Stimulated activated CD8-positive, alpha-beta memory T cell treated with anti-CD3 and anti-CD28 coated beads, Interleukin-4, amount 100 ng/mL, for 48 hours (primary cell): Measurements from ENCODE around the gene SLC12A4.

Experiments
- DNase-seq: peaks from one replicate; pipeline ENCODE4 v3.0.0-alpha.2; 2020

The SLC12A4 gene

DNA sequence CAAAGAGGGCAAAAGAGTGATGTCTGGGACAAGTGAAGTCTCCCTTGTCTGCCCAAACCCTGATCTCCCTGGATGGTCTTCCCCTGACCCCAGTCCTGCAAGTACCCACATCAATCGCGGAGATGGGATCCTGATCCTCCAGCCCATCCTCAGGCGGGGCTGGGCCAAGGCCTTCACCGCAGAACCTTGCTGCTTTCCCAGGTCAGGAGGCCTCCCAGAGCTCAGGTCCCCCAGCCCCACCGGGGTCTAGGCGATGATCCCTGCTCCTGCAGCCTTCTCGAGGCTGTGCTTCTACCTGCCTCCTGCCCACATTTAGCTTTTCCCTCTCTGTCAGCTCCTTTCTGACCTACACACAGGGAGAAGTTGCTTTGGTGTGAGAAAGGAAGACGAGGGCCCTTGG is 6.3 kb downstream of the SLC12A4 start:
- no peak for DNase-seq

DNA sequence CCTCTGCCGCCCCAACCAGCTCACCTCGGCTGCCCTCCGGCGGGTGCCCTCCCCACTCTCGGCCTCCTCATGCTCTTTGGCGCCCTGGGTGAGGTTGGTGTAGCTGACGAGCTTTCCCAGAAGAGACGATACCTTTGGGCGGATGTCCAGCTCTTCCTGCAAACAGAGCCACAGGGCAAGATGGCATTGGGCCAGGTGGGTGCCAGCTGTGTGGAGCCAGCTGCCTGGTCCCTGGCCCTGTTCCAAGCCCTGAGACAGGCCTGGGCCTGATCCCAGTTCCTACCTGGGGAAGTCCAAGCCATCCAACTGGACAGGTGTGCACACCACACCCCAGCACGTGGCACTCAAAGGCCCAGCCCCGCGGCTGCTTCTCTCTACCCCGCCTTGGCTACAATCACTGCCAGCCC is 6.9 kb downstream of the SLC12A4 start:
- DNase-seq = no peak

DNA sequence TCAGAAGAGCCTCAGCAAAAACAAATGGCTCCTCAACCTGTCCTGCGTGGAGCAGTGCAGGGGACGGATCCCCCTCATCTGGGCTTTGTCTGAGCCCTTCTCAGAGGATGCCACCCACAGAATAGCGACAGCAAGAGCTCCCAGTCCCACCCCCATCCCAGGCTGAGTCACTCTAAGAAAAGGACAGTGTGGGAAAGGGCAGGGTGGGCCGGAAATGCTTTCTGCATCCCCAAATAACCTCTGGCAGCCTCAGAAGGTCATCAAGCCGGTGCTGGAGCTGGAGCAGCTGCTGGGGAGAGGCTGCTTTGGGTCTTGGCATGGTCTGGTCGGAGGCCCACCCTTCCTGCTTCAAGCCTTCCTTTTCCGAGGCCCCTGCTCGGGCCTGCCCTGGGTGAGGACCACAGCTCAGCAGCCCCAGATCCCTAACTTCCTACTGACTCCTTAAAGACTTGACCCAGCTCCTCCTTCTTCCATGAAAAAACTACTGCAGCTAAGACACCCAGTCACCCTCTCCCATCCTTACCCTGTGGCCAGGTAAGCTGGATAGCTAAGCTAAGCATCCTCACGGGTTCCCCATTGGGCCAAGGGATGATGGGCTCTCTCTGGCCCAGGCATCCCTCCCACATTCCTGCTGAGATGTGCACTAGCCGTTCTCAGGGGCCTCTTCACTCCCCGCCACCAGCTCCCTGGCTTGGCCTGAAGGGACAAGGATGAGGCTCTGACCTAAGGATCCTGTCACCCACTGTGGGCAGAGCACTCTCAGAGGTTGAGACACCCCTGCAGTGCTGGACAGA is 8.7 kb downstream of the SLC12A4 start:
- no peak for DNase-seq

DNA sequence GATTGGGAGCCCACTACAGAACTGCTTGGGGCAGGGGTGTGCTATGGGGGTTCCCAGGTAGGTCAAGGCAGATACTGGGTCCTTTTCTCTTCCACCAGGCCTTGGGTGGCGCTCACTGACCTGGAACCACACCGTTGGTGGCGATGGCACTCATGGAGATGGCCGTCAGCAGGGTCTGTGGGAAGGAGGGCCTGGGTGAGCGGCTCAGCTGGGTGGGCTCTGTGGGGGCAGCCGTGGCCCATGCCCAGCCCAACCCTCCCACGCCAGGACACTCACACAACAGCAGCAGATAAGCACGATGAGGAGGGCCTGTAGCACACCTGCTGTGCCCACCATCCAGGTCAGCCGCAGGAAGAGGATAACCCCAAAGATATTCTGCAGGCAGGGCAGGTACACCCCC is 10.8 kb downstream of the SLC12A4 start:
- DNase-seq = no peak

DNA sequence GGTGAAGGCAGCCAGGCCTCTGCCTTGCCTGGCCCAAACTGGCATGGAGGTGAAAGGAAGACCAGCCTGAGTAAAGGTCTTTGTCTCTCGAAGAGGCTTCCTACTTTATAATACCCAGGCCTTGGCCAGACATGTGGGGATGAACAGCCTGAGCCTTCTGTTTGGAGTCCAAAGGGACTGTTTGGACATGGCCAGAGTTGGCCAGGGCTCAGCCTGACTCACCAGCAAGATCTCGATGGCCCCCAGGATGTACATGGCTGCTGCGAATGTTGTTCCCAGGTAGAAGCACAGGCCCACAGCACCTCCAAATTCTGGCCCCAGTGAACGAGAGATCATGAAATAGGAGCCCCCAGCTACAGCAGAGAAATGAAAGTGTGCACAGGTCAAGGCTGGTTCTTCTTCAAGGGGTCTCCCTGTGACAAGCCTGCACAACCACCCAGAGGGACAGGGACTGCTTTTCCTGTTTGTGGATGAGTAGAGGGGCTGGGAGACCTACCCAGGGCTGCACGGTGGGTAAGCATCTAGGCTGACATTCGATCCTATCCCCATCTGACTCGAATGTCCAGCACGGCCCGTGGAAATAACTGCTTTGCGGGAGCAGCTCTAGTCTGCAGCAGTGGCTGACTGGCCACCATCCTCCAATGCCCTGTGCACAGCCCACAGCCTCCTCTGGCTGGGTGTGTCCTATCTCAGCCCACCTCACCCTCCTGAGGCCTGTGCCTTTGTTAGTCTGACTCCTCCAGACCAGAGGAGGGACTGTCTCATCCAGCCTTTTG is 13.8 kb downstream of the SLC12A4 start:
- no peak for DNase-seq

- no peak for DNase-seq
These were observed 14.6 kb downstream of the SLC12A4 start for GRCh38 chr16:67953641-67954375.

- DNase-seq = no peak
These were observed 17.0 kb downstream of the SLC12A4 start for GRCh38 chr16:67951485-67951884.

DNA sequence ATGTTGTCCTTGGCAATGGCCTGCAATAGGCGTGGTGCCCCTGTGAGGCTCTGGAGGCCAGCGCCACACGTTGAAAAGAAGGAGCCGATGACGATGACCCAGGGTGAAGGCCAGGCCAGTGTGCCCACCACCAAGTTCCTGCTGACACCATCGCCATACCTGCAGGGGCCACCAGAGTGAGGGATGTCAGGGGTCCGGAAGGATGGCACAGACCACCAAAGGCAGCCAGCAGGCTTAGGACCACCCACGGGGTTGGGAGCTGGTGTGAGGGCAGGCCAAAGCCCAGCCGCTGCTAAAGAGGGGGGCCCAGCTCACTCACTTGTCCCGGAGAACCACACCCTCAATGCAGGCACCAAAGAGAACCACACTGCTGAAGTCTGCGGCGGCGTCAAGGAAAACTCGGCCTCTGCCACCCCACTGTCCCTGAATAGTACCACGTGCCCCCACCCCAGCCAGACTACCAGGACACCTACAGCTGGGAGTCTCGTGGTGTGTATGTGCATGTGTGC is 18.0 kb downstream of the SLC12A4 start:
- no peak for DNase-seq

GRCh38 chr16:67949645-67950044 is 18.8 kb downstream of the SLC12A4 start:
- DNase-seq = no peak

GRCh38 chr16:67948015-67948414 is 20.4 kb downstream of the SLC12A4 start:
- DNase-seq = no peak

DNA sequence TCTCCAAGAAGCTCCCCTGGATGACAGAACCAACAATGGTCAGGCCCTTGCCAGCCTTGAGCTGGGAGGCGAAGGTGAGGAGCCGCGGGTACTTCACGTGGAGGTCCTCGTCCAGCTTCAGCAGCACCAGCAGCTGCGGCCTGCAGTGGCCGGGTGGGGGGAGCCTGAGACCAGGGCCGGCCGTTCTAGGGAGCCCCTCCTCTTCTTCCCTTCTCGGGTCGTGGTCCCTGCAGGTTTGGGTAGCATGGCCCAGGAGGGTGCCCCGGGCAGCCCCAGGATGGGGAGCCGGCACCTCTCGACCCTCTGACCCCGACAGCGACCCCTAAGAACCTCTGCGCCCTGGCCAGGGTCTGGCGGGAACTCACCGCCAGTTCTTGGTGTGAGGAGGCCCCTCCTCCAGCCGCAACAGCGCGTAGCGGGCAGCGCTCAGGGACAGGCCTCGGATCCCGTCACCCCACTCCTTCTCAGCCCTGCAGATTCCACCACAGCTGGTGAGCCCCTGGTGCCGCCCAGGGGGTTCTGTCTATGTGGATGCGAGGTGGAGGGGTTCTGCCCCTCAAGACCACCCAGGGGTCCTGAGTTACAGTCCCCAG is 21.4 kb downstream of the SLC12A4 start:
- DNase-seq = no peak

DNA sequence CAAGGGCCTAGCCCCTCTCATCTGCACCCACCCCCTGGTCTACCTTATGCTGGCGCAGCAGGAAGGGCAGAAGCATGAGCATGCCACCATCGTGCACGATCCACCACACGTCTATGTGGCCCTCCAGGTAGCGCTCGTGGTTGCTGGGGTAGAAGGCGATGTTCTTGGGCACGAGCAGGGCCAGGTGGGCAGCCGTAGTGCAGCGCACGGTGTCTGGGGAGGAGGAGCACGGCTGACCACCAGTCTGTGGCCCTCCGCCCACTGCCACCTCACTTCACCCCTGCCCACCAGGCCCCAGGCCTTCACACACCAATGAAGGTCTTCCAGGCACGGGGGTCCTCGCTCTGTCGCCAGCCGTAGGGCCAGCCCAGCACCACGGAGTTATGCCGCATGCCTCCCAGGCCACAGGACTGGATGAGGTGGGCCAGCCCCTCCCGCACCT is 22.3 kb downstream of the SLC12A4 start:
- DNase-seq = no peak

DNA sequence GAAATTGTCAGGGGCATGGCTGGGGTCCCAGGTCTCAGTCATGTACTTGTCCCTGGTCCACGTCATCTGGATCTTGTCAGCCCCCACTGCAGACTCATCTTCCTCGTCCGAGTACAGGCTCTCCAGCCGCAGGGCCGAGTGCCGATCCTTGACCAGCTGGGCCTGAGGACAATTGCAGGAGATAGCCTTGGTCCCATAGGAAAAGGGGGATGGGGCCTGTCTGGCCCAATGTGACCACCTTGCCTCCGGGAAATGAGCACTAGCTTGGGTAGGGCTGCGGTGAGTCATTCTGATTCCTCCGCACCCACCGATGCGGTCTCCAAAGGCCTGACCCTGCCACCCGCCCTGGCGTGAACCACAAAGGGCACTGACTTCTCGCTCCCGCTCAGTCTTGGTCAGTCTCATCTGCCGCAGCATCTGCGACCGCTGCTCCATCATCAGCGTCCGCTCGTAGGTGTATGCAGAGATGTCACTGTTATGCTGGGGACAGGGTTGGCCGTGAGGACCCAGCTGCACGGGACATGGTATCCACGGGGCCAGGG is 23.0 kb downstream of the SLC12A4 start:
- no peak for DNase-seq

- DNase-seq = no peak
These were observed 23.6 kb downstream of the SLC12A4 start for GRCh38 chr16:67944690-67945391.

GRCh38 chr16:67943619-67944504 is 24.6 kb downstream of the SLC12A4 start, which contains the start of gene LCAT:
TSS of gene LCAT (minus strand) at chr16:67944120. CDS start at chr16:67944101, 19 bp downstream.
- DNase-seq = no peak

GRCh38 chr16:67943256-67943618 is 25.2 kb downstream of the SLC12A4 start:
- no peak for DNase-seq

- no peak for DNase-seq
These were observed 25.8 kb downstream of the SLC12A4 start for GRCh38 chr16:67942510-67943255.

DNA sequence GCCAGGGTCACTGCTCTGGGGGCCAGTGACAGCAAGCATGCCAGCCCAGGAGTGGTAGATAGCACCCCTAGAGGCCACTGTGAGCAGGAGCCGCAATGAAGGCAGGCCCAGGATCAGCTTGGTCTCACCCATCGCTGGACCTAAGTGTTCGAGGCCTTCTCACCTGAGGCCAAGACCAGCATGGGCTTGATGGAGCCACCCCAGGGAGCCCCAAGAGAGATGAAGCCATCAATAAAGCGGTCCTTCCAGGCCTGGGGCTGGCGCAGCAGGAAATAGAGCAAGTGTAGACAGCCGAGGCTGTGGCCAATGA is 26.3 kb downstream of the SLC12A4 start:
- peak; percentile 62 for DNase-seq

- DNase-seq = no peak
These were observed 26.8 kb downstream of the SLC12A4 start for GRCh38 chr16:67941469-67942199.
